IMR-90 (cell line): ENCODE measurements around the gene PTPN11. TPM values are rescaled to one million over a fixed set of nuclear protein-coding genes. Genes with fewer than 3 reads are reported as not detected.

Experiments used
- ATAC-seq: fragments of 200-7000 bp; cut with Tn5 transposase; 2 replicates; pipeline ENCODE4 v1.9.1; 2020; ENCODE audit warnings: low read depth, mild to moderate bottlenecking, moderate library complexity
- BruUV-seq: library from RNA; stranded (reverse); fragments of 400-500 nt; replicated peaks from 2 replicates; lab custom pipeline; 2021; lab: Mats Ljungman, UMichigan
- CTCF ChIA-PET: fragments of 300-600 bp; formaldehyde crosslinking; extraction: SDS; loops from one replicate; lab custom pipeline; 2021; ENCODE audit warnings: antibody characterized with exemption; lab: Yijun Ruan, JAX
- POLR2A ChIA-PET: fragments of 300-600 bp; sonication (Branson Sonifier 250); formaldehyde crosslinking; loops from one replicate; lab custom pipeline; 2022; ENCODE audit warnings: antibody characterized with exemption; ENCODE audit not compliant: unreplicated experiment; lab: Charles Lee
- DNase-seq: peaks from one replicate; pipeline ENCODE4 v3.0.0; 2013
- H2AFZ ChIP-seq: replicated peaks from 2 replicates; pipeline ENCODE3; 2013; ENCODE audit warnings: low read length, mild to moderate bottlenecking; ENCODE audit not compliant: poor library complexity
- H2AK5ac ChIP-seq: 2 replicates; pipeline ENCODE4 v1.6.1; 2013; ENCODE audit warnings: low read depth, low read length, inconsistent platforms
- H2AK9ac ChIP-seq: replicated peaks from 2 replicates; pipeline ENCODE3; 2013; ENCODE audit warnings: mild to moderate bottlenecking, low read depth, low read length, moderate library complexity; ENCODE audit not compliant: poor library complexity
- H2BK120ac ChIP-seq: 2 replicates; pipeline ENCODE4 v1.6.1; 2013; ENCODE audit warnings: low read depth, low read length, inconsistent platforms
- H2BK15ac ChIP-seq: 3 replicates; pipeline ENCODE4 v1.6.1; 2013; ENCODE audit warnings: low read depth, low read length, inconsistent platforms
- H2BK20ac ChIP-seq: 2 replicates; pipeline ENCODE4 v1.6.1; 2013; ENCODE audit warnings: low read depth, mild to moderate bottlenecking, inconsistent platforms, low read length, moderate library complexity
- H2BK5ac ChIP-seq: 2 replicates; pipeline ENCODE4 v1.6.1; 2013; ENCODE audit warnings: mild to moderate bottlenecking, low read depth, low read length, inconsistent platforms; ENCODE audit not compliant: poor library complexity, severe bottlenecking
- H3K14ac ChIP-seq: replicated peaks from 2 replicates; pipeline ENCODE4 v1.6.1; 2013; ENCODE audit warnings: low read depth, low read length, inconsistent platforms
- H3K18ac ChIP-seq: 2 replicates; pipeline ENCODE4 v1.6.1; 2013; ENCODE audit warnings: low read depth, low read length, control low read depth
- H3K23ac ChIP-seq: 2 replicates; pipeline ENCODE4 v1.6.1; 2013; ENCODE audit warnings: low read depth, low read length, inconsistent platforms
- H3K27ac ChIP-seq: 2 replicates; pipeline ENCODE4 v1.5.1; 2013; ENCODE audit warnings: mild to moderate bottlenecking, control low read depth, low read length; ENCODE audit not compliant: insufficient read depth
- H3K27me3 ChIP-seq: 2 replicates; pipeline ENCODE4 v1.6.1; 2013; ENCODE audit warnings: low read length; ENCODE audit not compliant: control insufficient read depth, insufficient read depth
- H3K36me3 ChIP-seq: 2 replicates; pipeline ENCODE4 v1.6.1; 2013; ENCODE audit warnings: low read length, mixed read lengths; ENCODE audit not compliant: control insufficient read depth, insufficient read depth
- H3K4ac ChIP-seq: 2 replicates; pipeline ENCODE4 v1.6.1; 2013; ENCODE audit warnings: low read depth, low read length, inconsistent platforms
- H3K4me1 ChIP-seq: 2 replicates; pipeline ENCODE4 v1.6.1; 2013; ENCODE audit warnings: low read length, mixed read lengths; ENCODE audit not compliant: control insufficient read depth, insufficient read depth
- H3K4me2 ChIP-seq: 2 replicates; pipeline ENCODE4 v1.6.1; 2013; ENCODE audit warnings: low read depth, mild to moderate bottlenecking, control low read depth, low read length, moderate library complexity
- H3K4me3 ChIP-seq: 2 replicates; pipeline ENCODE4 v1.5.1; 2013; ENCODE audit warnings: low read depth, mild to moderate bottlenecking, control low read depth, low read length, moderate library complexity; ENCODE audit not compliant: insufficient read depth
- H3K56ac ChIP-seq: 2 replicates; pipeline ENCODE4 v1.6.1; 2013; ENCODE audit warnings: low read length, inconsistent platforms; ENCODE audit not compliant: insufficient read depth; ENCODE audit errors: extremely low read depth
- H3K79me1 ChIP-seq, 2 experiments: 2 replicates each; pipeline ENCODE4 v1.6.1; 2013; ENCODE audit warnings: low read length in 2 of 2, inconsistent platforms in 1 of 2, low read depth in 1 of 2
- H3K9ac ChIP-seq: 2 replicates; pipeline ENCODE4 v1.6.1; 2013; ENCODE audit warnings: low read depth, low read length, control low read depth
- H3K9me1 ChIP-seq: 2 replicates; pipeline ENCODE4 v1.6.1; 2013; ENCODE audit warnings: low read length, inconsistent platforms; ENCODE audit not compliant: insufficient read depth
- H3K9me3 ChIP-seq: 2 replicates; pipeline ENCODE4 v1.6.1; 2013; ENCODE audit warnings: low read length; ENCODE audit not compliant: control insufficient read depth, insufficient read depth
- H4K20me1 ChIP-seq: 2 replicates; pipeline ENCODE4 v1.6.1; 2013; ENCODE audit warnings: low read length, inconsistent platforms; ENCODE audit not compliant: insufficient read depth
- H4K5ac ChIP-seq: 2 replicates; pipeline ENCODE4 v1.6.1; 2013; ENCODE audit warnings: mild to moderate bottlenecking, low read depth, low read length, control low read depth
- H4K8ac ChIP-seq, 2 experiments: 2 replicates each; pipeline ENCODE4 v1.6.1; 2013; ENCODE audit warnings: low read depth in 2 of 2, low read length in 2 of 2, control low read depth in 1 of 2, inconsistent platforms in 1 of 2
- H4K91ac ChIP-seq: 2 replicates; pipeline ENCODE4 v1.6.1; 2013; ENCODE audit warnings: low read depth, low read length, inconsistent platforms; ENCODE audit not compliant: insufficient read depth
- MAZ ChIP-seq: IDR thresholded peaks from 2 replicates; pipeline ENCODE4 v1.6.1; 2012; ENCODE audit warnings: low read depth, mild to moderate bottlenecking, low read length, improper control_type of control experiment, moderate library complexity, borderline replicate concordance
- POLR2A ChIP-seq: IDR thresholded peaks from 2 replicates; pipeline ENCODE4 v1.6.1; 2012; ENCODE audit warnings: mild to moderate bottlenecking, low read depth, low read length
- RAD21 ChIP-seq: IDR thresholded peaks from 2 replicates; pipeline ENCODE4 v1.6.1; 2012; ENCODE audit warnings: low read length, improper control_type of control experiment
- RFX5 ChIP-seq: IDR thresholded peaks from 2 replicates; pipeline ENCODE4 v1.8.0; 2012; ENCODE audit warnings: low read depth, mild to moderate bottlenecking, low read length, moderate library complexity
- WGBS, 2 experiments: methylation state at CpG; one replicate each; pipeline versions ENCODE4 v1.1.5 to v1.1.7; 2013; ENCODE audit warnings: missing lambda C conversion rate in 2 of 2; ENCODE audit not compliant: insufficient read length in 1 of 2; ENCODE audit errors: extremely low coverage in 2 of 2; 5-methylcytosine and 5-hydroxymethylcytosine counted together
- dilution Hi-C: fragments of 300-500 bp; cut with HindIII; formaldehyde crosslinking; loops from one replicate; pipeline ENCODE4 v1.14.3; 2018; ENCODE audit warnings: low sequenced_read_pairs; ENCODE audit not compliant: unreplicated experiment
- in situ Hi-C: fragments of 300-500 bp; cut with MboI; formaldehyde crosslinking; loops from 3 replicates; pipeline ENCODE4 v1.14.3; 2019; ENCODE audit warnings: low sequenced_read_pairs, inconsistent platforms, mixed read lengths
- intact Hi-C: fragments of 100-400 bp; cut with micrococcal nuclease; formaldehyde crosslinking; loops from 2 replicates; pipeline ENCODE4 v1.10.0; 2022
- polyA plus RNA-seq, 3 experiments: library from polyadenylated mRNA; depleted of rRNA; stranded (reverse); fragments of >200 nt; gene quantifications; 2 replicates each; pipeline ENCODE4 v1.2.3, GENCODE V29; 2012; ENCODE audit warnings: low replicate concordance in 1 of 3
- total RNA-seq: library from RNA; depleted of rRNA; stranded (reverse); fragments of >200 nt; gene quantifications from 2 replicates; pipeline ENCODE4 v1.2.3, GENCODE V29; 2012
- TF ChIP-seq, protein P1 (sequence below): fragments of 150-350 bp; IDR thresholded peaks from 2 replicates; pipeline ENCODE4 v1.6.1; 2017; ENCODE audit warnings: mild to moderate bottlenecking, antibody characterized with exemption, low read length, low read depth

The PTPN11 gene
- total and polyA plus RNA-seq, 2 of the 4 experiments (the other 2 are of a cell fraction), result 52.9 to 135 TPM

DNA sequence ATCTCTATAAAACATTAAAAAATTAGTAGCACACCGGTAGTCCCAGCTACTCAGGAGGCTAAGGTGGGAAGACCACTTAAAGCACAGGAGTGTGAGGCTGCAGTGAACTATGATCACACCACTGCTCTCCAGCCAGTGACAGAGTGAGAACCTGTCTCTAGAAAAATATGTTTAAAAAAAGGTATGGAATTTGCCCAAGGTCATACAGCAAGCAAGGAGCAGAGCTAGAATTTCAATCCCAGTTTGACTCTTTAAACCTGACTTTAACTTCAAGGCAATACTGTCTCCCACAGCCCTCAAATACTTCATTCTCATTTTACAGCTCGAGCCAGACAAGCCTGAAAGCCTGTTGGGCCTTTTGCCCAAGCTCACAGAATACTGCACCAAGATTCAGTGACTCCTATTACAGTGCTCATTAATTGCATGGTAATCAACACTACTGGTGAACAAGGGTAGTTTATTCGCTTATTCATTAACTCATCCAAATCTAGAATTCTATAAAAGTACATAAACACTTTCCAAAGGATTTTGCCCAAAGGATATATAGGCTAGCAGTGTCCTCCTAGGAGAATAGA, 44.5 kb upstream of the PTPN11 start:
- Histone ChIP-seq H2BK20ac (no peak overlapping the region), H3K4me3 (no peak overlapping the region), H2BK120ac (no peak overlapping the region), H3K27ac (no peak overlapping the region), H4K8ac (no peak overlapping the region), H3K36me3 (peaks cover 1% of the 10 kb centered on the region; the same call in 1 of the 2 replicates), H3K18ac (no peak overlapping the region), H2AK9ac (no peak overlapping the region), H3K9ac (no peak overlapping the region), H3K4ac (no peak overlapping the region), H4K91ac (no peak overlapping the region), H4K20me1 (peaks cover 32% of the 10 kb centered on the region), H3K23ac (no peak overlapping the region), H3K14ac (no peak overlapping the region), H2AK5ac (no peak overlapping the region), H2AFZ (no peak overlapping the region), H3K4me1 (peaks cover 8% of the 10 kb centered on the region), H2BK5ac (no peak overlapping the region), H3K9me1 (peaks cover 15% of the 10 kb centered on the region), H3K9me3 (no peaks in the 10 kb centered on the region), H3K27me3 (no peaks in the 10 kb centered on the region), H4K5ac (no peak overlapping the region), H2BK15ac (no peak overlapping the region), H3K56ac (no peak overlapping the region), H3K79me1 (peaks cover 26 to 72% of the 10 kb centered on the region in 2 experiments), H3K4me2 (no peak overlapping the region)
- intact Hi-C loops, result no loop called here
- dilution Hi-C loops, result no loop called here
- in situ Hi-C loops, result no loop called here
- ChIA-PET POLR2A (no interaction called here), CTCF (interaction anchor here (0.6 to 1.4 kb wide), 2 partner anchors 26 to 172 kb away, joined by 3 to 4 read pairs; no protein-coding TSS in a partner anchor)
- ATAC-seq (no peak; the same call in 1 of the 2 replicates), DNase-seq (no peak)
- WGBS, 2 experiments, result 71% methylated on average over 1 of the region's 3 CpGs; no CpG with 5 or more reads in 1 of the 2 experiments
- BruUV-seq, result no TSS peak
- TF ChIP-seq MAZ (no peak), POLR2A (no peak), RFX5 (no peak), RAD21 (no peak)
- TF ChIP-seq, protein P1, sequence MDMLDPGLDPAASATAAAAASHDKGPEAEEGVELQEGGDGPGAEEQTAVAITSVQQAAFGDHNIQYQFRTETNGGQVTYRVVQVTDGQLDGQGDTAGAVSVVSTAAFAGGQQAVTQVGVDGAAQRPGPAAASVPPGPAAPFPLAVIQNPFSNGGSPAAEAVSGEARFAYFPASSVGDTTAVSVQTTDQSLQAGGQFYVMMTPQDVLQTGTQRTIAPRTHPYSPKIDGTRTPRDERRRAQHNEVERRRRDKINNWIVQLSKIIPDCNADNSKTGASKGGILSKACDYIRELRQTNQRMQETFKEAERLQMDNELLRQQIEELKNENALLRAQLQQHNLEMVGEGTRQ, result no peak
